Neuron (in vitro differentiated cells): ENCODE measurements around the gene PLEKHM1.
"Not testable (repeated sequence)": the region's sequence is repeated elsewhere in the genome, so short reads cannot be mapped to it uniquely, and the experiment has no call there.

Source experiments
- H2AFZ ChIP-seq: one replicate; pipeline ENCODE4 v1.6.1; 2013; ENCODE audit warnings: low read depth, mild to moderate bottlenecking, inconsistent platforms, low read length, moderate library complexity
- H3K27me3 ChIP-seq: one replicate; pipeline ENCODE4 v1.6.1; 2013; ENCODE audit warnings: low read length; ENCODE audit not compliant: insufficient read depth
- H3K36me3 ChIP-seq: one replicate; pipeline ENCODE4 v1.6.1; 2013; ENCODE audit warnings: low read length; ENCODE audit not compliant: insufficient read depth
- H3K4me1 ChIP-seq: one replicate; pipeline ENCODE4 v1.6.1; 2013; ENCODE audit warnings: low read length; ENCODE audit not compliant: insufficient read depth
- H3K4me3 ChIP-seq: 2 replicates; pipeline ENCODE4 v1.5.1; 2013; ENCODE audit warnings: mild to moderate bottlenecking, low read length, moderate library complexity
- H3K9me3 ChIP-seq: one replicate; pipeline ENCODE4 v1.6.1; 2013; ENCODE audit warnings: low read length

PLEKHM1 gene

DNA sequence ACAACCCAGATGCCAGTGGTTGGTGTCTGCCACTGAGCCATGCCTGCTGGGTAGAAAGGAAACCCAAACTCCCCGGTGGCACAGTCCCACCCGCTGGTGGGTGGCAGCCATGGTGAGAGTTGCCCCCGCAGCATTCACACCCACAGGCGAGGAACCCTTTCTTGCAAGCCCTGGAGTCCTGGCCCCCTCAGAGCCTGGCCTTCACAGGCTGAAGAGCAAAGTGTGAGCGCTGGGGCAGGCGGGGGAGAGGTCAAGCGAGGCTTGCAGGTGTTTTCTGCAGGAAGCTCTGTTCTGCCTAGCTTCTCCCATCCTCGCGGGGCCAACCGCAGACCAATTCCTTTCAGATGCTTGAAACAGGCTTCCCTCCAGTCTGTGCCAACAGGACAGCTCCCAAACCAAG lies 38.9 kb downstream of the PLEKHM1 start:
- not testable (repeated sequence) for H3K27me3 ChIP-seq, H3K4me1 ChIP-seq, H3K9me3 ChIP-seq, H3K4me3 ChIP-seq, H3K36me3 ChIP-seq, H2AFZ ChIP-seq

DNA sequence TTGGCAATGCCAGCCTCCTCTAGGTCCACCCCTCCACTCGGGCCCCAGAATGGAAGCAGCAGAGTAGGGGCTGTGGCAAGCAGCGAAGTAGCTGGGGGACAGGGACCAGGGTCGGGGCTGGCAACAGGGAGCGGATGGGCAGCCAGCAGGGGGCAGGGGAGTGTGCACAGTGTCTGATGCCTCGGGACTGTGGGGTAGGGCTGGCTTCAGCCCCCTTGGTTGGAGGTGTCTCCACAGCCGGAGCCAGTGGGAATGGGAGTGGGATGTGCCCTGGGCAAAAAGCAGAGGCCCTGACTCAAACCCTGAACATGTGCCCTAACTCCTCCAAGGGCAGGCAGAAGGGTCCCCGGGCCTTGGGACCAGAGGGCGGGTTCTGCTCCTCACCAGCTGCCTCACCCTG lies 39.4 kb downstream of the PLEKHM1 start:
- no peaks in the 10 kb centered on the region for H3K9me3 ChIP-seq
- H3K4me3 ChIP-seq = no peak overlapping the region
- no peak overlapping the region for H2AFZ ChIP-seq
- no peaks in the 10 kb centered on the region for H3K4me1 ChIP-seq
- no peaks in the 10 kb centered on the region for H3K36me3 ChIP-seq
- no peaks in the 10 kb centered on the region for H3K27me3 ChIP-seq

DNA sequence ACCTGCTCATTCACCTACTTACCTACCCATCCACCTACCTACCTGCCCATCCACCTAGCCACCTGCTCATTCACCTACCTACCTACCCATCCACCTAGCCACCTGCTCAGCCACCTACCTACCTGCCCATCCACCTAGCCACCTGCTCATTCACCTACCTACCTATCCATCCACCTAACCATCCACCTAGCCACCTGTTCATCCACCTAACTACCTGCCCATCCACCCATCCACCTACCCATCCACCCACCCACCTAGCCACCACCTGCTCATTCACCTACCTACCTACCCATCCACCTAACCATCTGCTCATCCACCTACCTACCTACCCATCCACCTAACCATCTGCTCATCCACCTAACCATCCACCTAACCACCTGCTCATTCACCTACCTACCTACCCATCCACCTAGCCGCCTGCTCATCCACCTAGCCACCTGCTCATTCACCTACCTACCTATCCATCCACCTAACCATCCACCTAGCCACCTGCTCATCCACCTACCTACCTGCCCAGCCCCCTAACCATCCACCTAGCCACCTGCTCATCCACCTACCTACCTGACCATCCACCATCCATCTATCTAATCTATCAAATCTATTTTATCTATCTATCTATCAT lies 40.7 kb downstream of the PLEKHM1 start:
- not testable (repeated sequence) for H3K9me3 ChIP-seq, H3K27me3 ChIP-seq, H3K4me3 ChIP-seq, H3K36me3 ChIP-seq, H3K4me1 ChIP-seq, H2AFZ ChIP-seq

DNA sequence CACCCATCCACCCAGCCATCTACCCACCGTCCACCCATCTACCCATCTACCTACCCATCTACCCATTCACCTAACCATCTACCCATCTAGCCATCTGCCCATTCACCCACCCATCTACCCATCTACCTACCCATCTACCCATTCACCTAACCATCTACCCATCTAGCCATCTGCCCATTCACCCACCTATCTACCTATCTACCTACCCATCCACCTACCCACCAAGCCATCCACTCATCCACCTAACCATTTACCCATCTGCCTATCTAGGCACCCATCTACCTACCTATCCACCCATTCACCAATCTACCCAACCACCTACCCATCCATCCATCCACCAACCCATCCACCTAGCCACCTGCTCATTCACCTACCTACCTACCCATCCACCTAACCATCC lies 41.3 kb downstream of the PLEKHM1 start:
- H3K27me3 ChIP-seq, H3K4me1 ChIP-seq, H3K4me3 ChIP-seq, H2AFZ ChIP-seq, H3K36me3 ChIP-seq, H3K9me3 ChIP-seq: not testable (repeated sequence)

DNA sequence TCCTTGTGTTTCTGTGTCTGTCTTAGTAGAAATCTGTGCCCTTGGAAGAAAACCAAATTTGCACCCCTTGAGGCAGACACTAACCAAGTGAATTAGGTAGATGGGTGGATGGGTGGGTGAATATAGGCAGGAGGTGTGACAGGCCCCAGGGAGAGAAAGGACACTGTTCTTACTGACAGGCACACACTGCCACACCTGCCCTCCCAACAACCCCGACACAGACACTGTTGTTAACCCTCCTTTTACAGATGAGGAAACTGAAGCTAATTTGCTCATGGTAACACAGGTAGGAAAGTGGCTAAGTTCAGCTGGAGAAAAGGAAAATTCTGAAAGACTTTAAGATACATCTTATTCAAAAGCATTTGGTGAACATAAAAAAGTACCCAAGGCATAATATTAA lies 42.0 kb downstream of the PLEKHM1 start:
- H3K9me3 ChIP-seq, H3K4me1 ChIP-seq, H3K36me3 ChIP-seq, H2AFZ ChIP-seq, H3K4me3 ChIP-seq, H3K27me3 ChIP-seq: not testable (repeated sequence)

DNA sequence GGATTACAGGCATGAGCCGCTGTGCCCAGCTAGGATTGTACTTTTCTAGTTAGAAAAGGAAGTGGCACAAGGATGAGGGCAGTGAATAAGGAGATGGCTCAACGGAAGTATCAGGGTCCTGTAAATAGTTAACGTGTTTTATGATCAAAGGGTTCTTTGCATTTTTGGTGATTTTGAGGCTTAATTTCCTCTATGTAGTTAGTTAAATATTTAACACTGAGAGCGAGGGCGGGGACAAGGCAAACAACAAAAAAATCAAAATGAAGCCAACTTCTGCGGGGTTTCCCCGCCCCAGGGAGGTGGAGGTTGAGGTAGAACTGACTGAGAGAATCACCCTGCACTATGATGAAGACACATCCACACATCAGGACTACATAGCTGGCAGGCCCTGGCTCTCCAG lies 42.5 kb downstream of the PLEKHM1 start:
- H3K9me3 ChIP-seq, H3K27me3 ChIP-seq, H3K36me3 ChIP-seq, H3K4me3 ChIP-seq, H3K4me1 ChIP-seq, H2AFZ ChIP-seq: not testable (repeated sequence)

DNA sequence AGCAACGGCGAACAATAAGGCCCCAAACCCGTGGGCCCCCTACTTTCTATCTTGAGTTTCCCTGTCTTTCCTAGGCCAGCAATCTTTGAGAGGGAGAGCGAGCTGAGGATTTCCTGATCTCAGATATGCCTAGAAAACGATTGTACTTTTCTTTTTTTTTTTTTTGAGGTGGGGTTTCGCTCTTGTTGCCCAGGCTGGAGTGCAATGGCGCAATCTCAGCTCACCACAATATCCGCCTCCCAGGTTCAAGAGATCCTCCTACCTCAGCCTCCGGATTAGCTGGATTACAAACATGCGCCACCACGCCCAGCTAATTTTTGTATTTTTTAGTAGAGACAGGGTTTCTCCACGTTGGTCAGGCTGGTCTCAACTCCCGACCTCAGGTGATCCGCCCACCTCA lies 42.9 kb downstream of the PLEKHM1 start:
- not testable (repeated sequence) for H3K9me3 ChIP-seq, H3K36me3 ChIP-seq, H3K27me3 ChIP-seq, H2AFZ ChIP-seq, H3K4me1 ChIP-seq, H3K4me3 ChIP-seq

DNA sequence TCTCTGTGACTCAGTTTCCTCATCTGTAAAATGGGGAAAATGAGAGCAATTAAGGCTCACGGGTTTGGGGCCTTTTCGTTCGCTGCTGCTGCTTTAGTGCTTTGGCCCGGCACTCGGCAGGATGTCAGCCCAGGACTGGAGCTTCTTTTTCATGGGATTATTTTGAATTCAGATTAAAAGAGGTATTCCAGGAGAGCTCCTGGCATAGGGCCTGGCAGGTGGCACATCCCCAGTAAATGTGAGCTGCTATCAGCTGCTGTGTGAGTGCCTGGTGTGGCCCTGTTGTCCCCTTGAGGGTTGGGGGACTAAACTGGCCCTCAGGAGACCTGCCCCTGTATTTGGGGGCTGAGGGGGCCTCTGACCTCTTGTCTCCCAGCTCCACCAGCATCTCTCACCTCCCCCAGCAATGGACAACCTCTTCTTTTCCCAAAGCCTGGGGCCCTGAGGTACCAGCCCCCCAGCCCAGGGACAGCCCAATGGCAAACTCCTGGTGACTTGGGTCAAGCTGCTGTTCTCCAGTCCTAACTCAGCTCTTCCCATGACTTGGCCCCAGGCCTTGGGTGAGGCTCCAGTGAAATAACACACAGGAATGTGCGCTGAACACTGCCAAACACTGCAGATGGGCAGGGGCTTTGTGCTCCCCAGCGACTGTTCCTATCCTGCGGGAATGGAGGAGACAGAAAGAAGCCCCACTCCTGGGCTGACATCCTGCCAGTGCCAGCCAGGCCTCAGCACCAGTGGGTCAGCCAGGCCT lies 43.5 kb downstream of the PLEKHM1 start:
- H3K4me1 ChIP-seq, H3K4me3 ChIP-seq, H3K36me3 ChIP-seq, H3K9me3 ChIP-seq, H2AFZ ChIP-seq, H3K27me3 ChIP-seq: not testable (repeated sequence)

DNA sequence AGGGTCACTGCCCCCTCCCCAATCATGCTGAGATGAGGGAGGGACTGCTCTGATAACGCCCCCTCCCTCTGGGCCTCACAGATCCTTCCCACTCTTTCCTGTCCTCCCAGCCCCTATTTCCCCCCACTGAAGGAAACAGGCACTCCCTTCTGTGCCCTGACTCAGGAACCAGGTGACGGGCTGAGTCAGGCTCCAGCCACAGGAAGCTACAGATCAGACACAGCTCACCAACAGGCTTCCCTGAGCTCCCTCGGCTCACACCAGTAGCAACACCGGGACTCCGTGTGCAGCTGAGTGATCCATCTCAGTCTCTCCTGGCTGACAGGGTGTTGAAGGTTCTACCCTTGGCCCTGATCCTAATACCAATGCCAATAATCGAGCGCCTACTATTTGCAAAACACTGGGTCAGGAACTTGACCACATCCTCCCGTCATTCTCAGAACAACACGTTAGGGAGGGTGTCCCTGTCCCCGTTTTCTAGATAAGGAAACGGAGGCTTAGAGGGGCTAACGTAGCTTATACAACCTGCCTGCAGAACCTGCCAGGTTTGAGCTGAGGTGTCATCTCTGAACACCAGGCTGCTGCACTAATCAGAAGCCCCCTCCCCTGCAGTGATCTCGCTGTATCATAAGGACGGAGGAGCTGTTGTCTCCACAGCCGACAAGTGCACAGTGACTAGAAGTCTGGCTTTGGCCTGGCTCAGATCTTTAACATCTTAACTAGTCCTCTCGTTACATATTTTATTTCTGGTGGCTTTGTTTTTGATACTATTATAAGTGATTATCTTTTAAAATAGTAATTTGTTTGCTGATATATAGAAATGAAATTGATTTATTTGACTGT lies 44.4 kb downstream of the PLEKHM1 start:
- H3K27me3 ChIP-seq, H3K4me1 ChIP-seq, H3K36me3 ChIP-seq, H2AFZ ChIP-seq, H3K4me3 ChIP-seq, H3K9me3 ChIP-seq: not testable (repeated sequence)

DNA sequence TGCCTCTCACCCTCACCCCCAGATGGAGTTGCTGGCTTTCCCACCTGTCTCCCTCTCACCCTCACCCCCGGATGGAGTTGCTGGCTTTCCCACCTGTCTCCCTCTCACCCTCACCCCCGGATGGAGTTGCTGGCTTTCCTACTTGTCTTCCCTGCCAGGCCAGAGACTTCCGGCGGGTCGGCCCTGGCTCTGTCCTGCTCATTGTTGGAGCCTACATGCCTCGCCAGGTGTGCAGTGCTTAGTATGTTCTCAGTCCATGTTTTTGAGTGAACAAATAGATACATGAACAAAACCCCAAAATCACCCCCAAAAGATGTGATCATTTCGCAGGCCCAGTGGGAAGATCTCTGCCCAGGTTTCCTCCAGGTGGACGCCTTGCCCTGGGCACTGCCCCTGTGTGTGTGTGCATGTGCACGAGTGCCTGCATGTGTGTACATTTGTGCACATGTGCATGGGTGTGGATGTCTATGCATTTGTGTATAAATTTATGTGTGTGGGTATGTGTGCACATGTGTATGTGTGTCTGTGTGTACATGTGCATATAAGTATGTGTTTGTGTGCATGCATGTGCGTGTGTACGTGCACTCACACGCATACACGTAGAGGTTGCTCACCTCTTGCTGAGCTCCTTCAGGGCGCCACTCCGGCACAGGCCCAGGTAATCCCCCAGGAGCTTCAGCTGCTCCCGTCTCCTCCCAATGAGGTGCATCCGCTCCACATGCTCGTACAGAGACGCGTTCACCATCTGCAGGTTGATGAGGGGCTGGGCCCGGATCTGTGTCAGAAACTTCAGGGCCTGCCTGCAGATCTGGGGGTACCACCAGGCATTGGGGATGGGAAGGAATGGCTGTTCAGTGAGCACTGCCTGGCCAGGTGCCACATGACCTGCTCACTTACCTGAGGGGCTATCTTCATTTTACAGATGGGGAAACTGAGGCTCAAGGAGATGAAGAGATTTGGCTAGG lies 45.4 kb downstream of the PLEKHM1 start:
- not testable (repeated sequence) for H3K4me1 ChIP-seq, H2AFZ ChIP-seq, H3K36me3 ChIP-seq, H3K4me3 ChIP-seq, H3K9me3 ChIP-seq, H3K27me3 ChIP-seq

DNA sequence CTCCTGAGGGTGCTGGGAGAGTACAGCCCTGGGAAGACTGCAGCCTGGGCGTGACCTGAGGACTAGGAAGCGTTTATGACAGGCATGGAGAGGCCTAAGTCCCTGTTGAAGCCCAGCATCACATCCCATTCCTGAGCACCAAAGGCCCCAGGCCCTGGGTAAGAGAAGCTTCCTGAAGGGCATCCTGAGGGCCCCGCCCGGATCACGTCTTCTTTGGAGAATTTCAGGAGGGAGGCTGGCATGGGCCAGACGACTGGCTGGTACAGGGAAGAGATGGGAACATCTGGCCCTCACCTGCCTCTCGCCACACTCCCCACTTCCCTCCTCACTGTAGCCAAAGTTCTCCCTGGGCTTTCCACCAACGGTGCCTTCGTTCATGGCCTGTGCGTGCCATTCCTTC lies 46.2 kb downstream of the PLEKHM1 start:
- H3K4me1 ChIP-seq, H3K9me3 ChIP-seq, H2AFZ ChIP-seq, H3K36me3 ChIP-seq, H3K4me3 ChIP-seq, H3K27me3 ChIP-seq: not testable (repeated sequence)

DNA sequence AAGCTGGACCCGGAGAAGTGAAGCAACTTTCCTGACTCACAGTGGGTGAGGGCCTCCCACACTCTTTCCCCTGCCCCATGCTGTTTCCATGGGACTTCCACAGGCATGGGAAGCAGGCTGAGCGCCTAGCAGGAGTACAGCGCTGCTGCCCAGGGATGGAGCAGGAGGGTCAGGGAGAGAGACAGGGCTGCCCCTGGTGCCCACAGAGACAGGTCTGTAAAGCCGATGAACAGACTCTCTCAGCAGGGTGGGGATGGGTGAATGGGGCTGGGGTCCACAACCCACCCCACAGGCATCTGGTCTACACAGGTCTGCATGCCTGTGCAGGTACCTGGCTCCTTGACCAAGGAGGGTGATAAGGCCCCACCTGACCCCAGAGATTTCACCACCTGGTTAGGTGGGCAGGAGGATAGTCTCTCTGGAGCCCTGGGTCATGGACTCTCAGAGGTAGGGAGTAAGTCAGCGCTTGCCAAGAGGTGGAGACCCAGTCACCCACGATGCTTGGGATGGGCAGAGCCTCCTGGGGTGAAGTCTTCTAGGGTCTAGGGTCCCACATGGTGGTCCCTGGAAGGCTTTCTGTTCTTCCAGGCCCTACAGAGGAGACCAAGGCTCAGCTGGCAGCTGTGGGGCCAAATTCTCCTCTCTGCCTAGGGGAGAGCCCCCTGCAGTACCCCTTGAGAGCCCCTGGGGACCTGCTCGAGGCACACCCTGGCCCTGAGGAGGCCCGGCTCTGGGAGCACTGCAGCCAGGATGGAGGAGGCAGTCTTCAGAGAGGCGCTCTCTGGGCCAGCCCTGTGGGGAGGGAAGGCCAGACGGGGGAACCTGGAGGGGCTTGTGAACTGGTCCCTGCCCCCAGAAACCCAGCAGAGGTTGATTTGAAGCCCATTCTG lies 46.9 kb downstream of the PLEKHM1 start:
- not testable (repeated sequence) for H3K4me1 ChIP-seq, H3K36me3 ChIP-seq, H2AFZ ChIP-seq

More for the DNA sequence above, 46.9 kb downstream of the PLEKHM1 start:
- H3K27me3 ChIP-seq, H3K9me3 ChIP-seq, H3K4me3 ChIP-seq: not testable (repeated sequence)
